K562 (cell line): ENCODE measurements around the gene CLDND2. TPM values are rescaled to one million over a fixed set of nuclear protein-coding genes. Genes with fewer than 3 reads are reported as not detected.

Experiments used
- CBFB ChIP-seq: sonication (generic); formaldehyde crosslinking; IDR thresholded peaks from 2 replicates; pipeline ENCODE4 v1.4.0; 2020; ENCODE audit warnings: mild to moderate bottlenecking, missing genetic modification reagents
- CREM ChIP-seq: IDR thresholded peaks from 2 replicates; pipeline ENCODE4 v1.6.1; 2014; ENCODE audit warnings: antibody characterized with exemption, low read depth
- DPF2 ChIP-seq: fragments of 450-650 bp; IDR thresholded peaks from 2 replicates; pipeline ENCODE4 v1.6.1; 2016
- ETV1 ChIP-seq: fragments of 450-650 bp; conservative IDR thresholded peaks from 2 replicates; pipeline ENCODE4 v1.6.1; 2016; ENCODE audit warnings: missing genetic modification characterization, control low read depth, low read depth, missing compliant biosample characterization
- HES1 ChIP-seq: fragments of 450-650 bp; IDR thresholded peaks from 2 replicates; pipeline ENCODE4 v1.6.1; 2016; ENCODE audit warnings: low read depth, mild to moderate bottlenecking, moderate library complexity
- HMGN3 ChIP-seq: IDR thresholded peaks from 2 replicates; pipeline ENCODE4 v1.6.1; 2011; ENCODE audit warnings: borderline replicate concordance, low read depth, mild to moderate bottlenecking, mixed read lengths, low read length; ENCODE audit not compliant: insufficient read length; ENCODE audit errors: extremely low read depth
- ID3 ChIP-seq, 2 experiments: fragments of 250-450 bp in 1 of 2; fragments of 450-650 bp in 1 of 2; sonication (Bioruptor Pico) in 1 of 2; IDR thresholded peaks; 2 replicates each; pipeline versions ENCODE4 v1.6.1 to v1.8.0; 2016 to 2021; ENCODE audit warnings: mild to moderate bottlenecking in 2 of 2, moderate library complexity in 2 of 2, missing compliant biosample characterization in 1 of 2, missing genetic modification characterization in 1 of 2
- MYNN ChIP-seq, 2 experiments: sonication (generic); formaldehyde crosslinking in 1 of 2; IDR thresholded peaks; 2 replicates each; pipeline versions ENCODE4 v1.5.0 to v1.6.1; 2016 to 2020; ENCODE audit warnings: antibody characterized with exemption in 1 of 2, missing genetic modification reagents in 1 of 2
- NFIC ChIP-seq: fragments of 450-650 bp; IDR thresholded peaks from 2 replicates; pipeline ENCODE4 v1.6.1; 2017; ENCODE audit warnings: mild to moderate bottlenecking, inconsistent platforms
- NRF1 ChIP-seq, 2 experiments: fragments of 450-650 bp; IDR thresholded peaks in 1 of 2; conservative IDR thresholded peaks in 1 of 2; 2 replicates each; pipeline ENCODE4 v1.6.1; 2014; ENCODE audit warnings: mild to moderate bottlenecking in 2 of 2
- NUFIP1 ChIP-seq: fragments of 450-650 bp; IDR thresholded peaks from 2 replicates; pipeline ENCODE4 v1.6.1; 2018; ENCODE audit not compliant: partially characterized antibody
- PTTG1 ChIP-seq: fragments of 450-650 bp; IDR thresholded peaks from 2 replicates; pipeline ENCODE4 v1.6.1; 2016; ENCODE audit warnings: low read depth, mild to moderate bottlenecking, missing genetic modification characterization, missing compliant biosample characterization
- SP1 ChIP-seq: sonication (generic); formaldehyde crosslinking; IDR thresholded peaks from 2 replicates; pipeline ENCODE4 v1.8.1; 2022; ENCODE audit warnings: mild to moderate bottlenecking, missing genetic modification reagents
- TFE3 ChIP-seq: fragments of 450-650 bp; formaldehyde crosslinking; IDR thresholded peaks from 2 replicates; pipeline ENCODE4 v1.4.0; 2020; ENCODE audit warnings: mild to moderate bottlenecking, mixed read lengths
- ZBTB7A ChIP-seq: IDR thresholded peaks from 2 replicates; pipeline ENCODE4 v1.6.1; 2011; ENCODE audit warnings: low read depth, mild to moderate bottlenecking, low read length, moderate library complexity, borderline replicate concordance; ENCODE audit not compliant: control insufficient read depth
- ZNF398 ChIP-seq: fragments of 250-450 bp; sonication (Bioruptor Pico); IDR thresholded peaks from 2 replicates; pipeline ENCODE4 v1.8.0; 2021; ENCODE audit warnings: moderate library complexity, mild to moderate bottlenecking, inconsistent platforms
- polyA plus RNA-seq, 8 experiments: library from polyadenylated mRNA; depleted of rRNA in 4 of 8; stranded (reverse) in 5 of 8; unstranded in 3 of 8; fragments of >200 nt; fragmentation: Nextera tagmentation in 2 of 8; fragmentation: Illumina TruSeq in 1 of 8; extraction: Ambion mirVana in 2 of 8; extraction: Trizol in 1 of 8; gene quantifications; 2 replicates each; pipeline versions ENCODE4 v1.2.1 to v1.2.3, GENCODE V29; 2011 to 2014; ENCODE audit warnings: inconsistent platforms in 1 of 8, missing spikeins in 1 of 8
- total RNA-seq, 7 experiments: library from RNA; depleted of rRNA in 6 of 7; stranded (reverse); fragments of >200 nt in 6 of 7; fragmentation: Illumina TruSeq in 2 of 7; extraction: Trizol in 2 of 7; gene quantifications; 2 replicates each; pipeline versions ENCODE4 v1.2.1 to v1.2.3, GENCODE V29; 2011 to 2021; ENCODE audit warnings: low replicate concordance in 1 of 7
- TF ChIP-seq, protein P1 (sequence below), 2 experiments: fragments of 450-650 bp in 1 of 2; sonication (generic) in 1 of 2; formaldehyde crosslinking in 1 of 2; IDR thresholded peaks in 1 of 2; conservative IDR thresholded peaks in 1 of 2; 2 replicates each; pipeline versions ENCODE4 v1.6.1 to v1.8.1; 2016 to 2023; ENCODE audit warnings: mild to moderate bottlenecking in 2 of 2, moderate library complexity in 2 of 2, inconsistent platforms in 1 of 2, missing genetic modification reagents in 1 of 2
- TF ChIP-seq, protein P2 (sequence below): sonication (generic); formaldehyde crosslinking; IDR thresholded peaks from 2 replicates; pipeline ENCODE4 v1.8.0; 2022; ENCODE audit warnings: mild to moderate bottlenecking, missing genetic modification reagents

CLDND2 gene
- total and polyA plus RNA-seq, 9 of the 15 experiments (the other 6 are each of a cell fraction or from before 2014, with no cell fraction given), result 0.45 to 4.0 (median 1.2) TPM; not detected in 3

- TF ChIP-seq ZNF398 (CRISPR knock-in tag) (no peak), HES1 (no peak), MYNN (IDR thresholded peaks at IDR 0.05) (peak; percentile 8; the same call in 1 of the 2 replicates), MYNN (CRISPR knock-in tag; IDR thresholded peaks at IDR 0.05) (no peak), CBFB (CRISPR knock-in tag) (0 out of 2 replicates have a peak, but pooled peaks have one; percentile 8), ETV1 (tag) (peak; percentile 90), DPF2 (peak; percentile 71; the same call in 1 of the 2 replicates), HMGN3 (peak; percentile 84), NFIC (0 out of 2 replicates have a peak, but pooled peaks have one; percentile 11), ID3 (CRISPR knock-in tag; IDR thresholded peaks at IDR 0.05) (no peak), ID3 (tag; IDR thresholded peaks at IDR 0.05) (no peak), TFE3 (CRISPR knock-in tag) (no peak), NUFIP1 (peak; percentile 73), ZBTB7A (peak; percentile 78; the same call in 1 of the 2 replicates), SP1 (CRISPR knock-in tag) (peak; percentile 91), CREM (peak; percentile 52), PTTG1 (tag) (no peak), NRF1 (conservative IDR thresholded peaks at IDR 0.05 in 1 of 2, IDR thresholded peaks at IDR 0.05 in 1 of 2) (peak; percentile 81 to 84)
- TF ChIP-seq, protein P1, sequence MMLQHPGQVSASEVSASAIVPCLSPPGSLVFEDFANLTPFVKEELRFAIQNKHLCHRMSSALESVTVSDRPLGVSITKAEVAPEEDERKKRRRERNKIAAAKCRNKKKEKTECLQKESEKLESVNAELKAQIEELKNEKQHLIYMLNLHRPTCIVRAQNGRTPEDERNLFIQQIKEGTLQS (IDR thresholded peaks at IDR 0.05), result no peak
- TF ChIP-seq, protein P1 (CRISPR knock-in tag; conservative IDR thresholded peaks at IDR 0.05), result no peak
- TF ChIP-seq, protein P2, sequence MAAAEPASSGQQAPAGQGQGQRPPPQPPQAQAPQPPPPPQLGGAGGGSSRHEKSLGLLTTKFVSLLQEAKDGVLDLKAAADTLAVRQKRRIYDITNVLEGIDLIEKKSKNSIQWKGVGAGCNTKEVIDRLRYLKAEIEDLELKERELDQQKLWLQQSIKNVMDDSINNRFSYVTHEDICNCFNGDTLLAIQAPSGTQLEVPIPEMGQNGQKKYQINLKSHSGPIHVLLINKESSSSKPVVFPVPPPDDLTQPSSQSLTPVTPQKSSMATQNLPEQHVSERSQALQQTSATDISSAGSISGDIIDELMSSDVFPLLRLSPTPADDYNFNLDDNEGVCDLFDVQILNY (CRISPR knock-in tag), result peak; percentile 79
Measured at GRCh38 chr19:51367565-51368365, 1.0 kb downstream of the CLDND2 start (continued).
